ENCODE measurements around the gene POU6F2. TPM values are rescaled to one million over a fixed set of nuclear protein-coding genes. Genes with fewer than 3 reads are reported as not detected.

The POU6F2 gene
- total RNA-seq, 1 experiment from 2014 or later, result 0.27 TPM

DNA sequence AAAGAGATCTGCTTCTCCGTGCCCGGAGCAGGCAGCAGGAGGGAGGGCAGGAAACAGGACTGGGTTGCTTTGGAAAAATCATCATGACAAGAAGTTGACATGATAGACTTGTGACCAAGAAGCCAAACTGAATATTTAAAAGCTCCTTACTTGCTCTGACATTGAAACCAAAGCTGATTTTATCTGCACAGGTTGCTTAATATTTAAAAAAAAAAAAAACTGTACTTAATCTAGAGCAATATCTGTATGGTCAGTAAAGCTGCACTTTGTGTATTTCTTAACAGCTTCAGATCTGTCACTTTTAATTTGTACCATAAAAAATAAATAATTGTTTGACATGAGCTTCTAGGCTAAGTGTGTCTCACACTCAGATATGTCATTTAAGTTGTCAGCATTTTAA is 490.6 kb downstream of the POU6F2 start:
- Histone ChIP-seq H3K36me3 (ENCODE audit: control insufficient read depth in 1 of 2, insufficient read depth in 2 of 2, low read length in 2 of 2) (no peaks in the 10 kb centered on the region), H3K27me3 (ENCODE audit: insufficient read depth, low read length) (no peaks in the 10 kb centered on the region), H3K4me2 (ENCODE audit: low read length) (no peak overlapping the region), H3K9me3 (ENCODE audit: control insufficient read depth in 1 of 2, insufficient read depth in 1 of 2, low read depth in 1 of 2, low read length in 2 of 2) (no peaks in the 10 kb centered on the region), H3K9me2 (ENCODE audit: insufficient read depth) (0 out of 2 replicates have a peak, but pooled peaks cover 4% of the 10 kb centered on the region), H3K9ac (ENCODE audit: low read length) (no peak overlapping the region), H3K79me2 (ENCODE audit: insufficient read depth, low read length) (no peaks in the 10 kb centered on the region), H2AFZ (ENCODE audit: low read depth, low read length, poor library complexity, severe bottlenecking) (no peak overlapping the region), H3K27ac (ENCODE audit: low read depth, low read length) (no peak overlapping the region), H3K4me3 (replicated peaks in 1 of 2; ENCODE audit: low read depth in 1 of 2, low read length in 2 of 2) (no peak overlapping the region), H4K20me1 (ENCODE audit: insufficient read depth) (no peaks in the 10 kb centered on the region), H3K4me1 (ENCODE audit: control insufficient read depth in 1 of 2, insufficient read depth in 2 of 2, low read length in 2 of 2) (peaks cover 0 to 6% of the 10 kb centered on the region in 2 experiments; a peak in 2 of 4 replicates)
- POLR2A ChIA-PET, result no interaction called here
- ATAC-seq, result no peak
- TF ChIP-seq CEBPB (IDR thresholded peaks at IDR 0.05; ENCODE audit: low read depth), result no peak
- no peak for TF ChIP-seq ELF1 (IDR thresholded peaks at IDR 0.05; ENCODE audit: borderline replicate concordance, low read depth)
- no peak for TF ChIP-seq ZFX (IDR thresholded peaks at IDR 0.05)
- no peak for TF ChIP-seq POLR2AphosphoS5 (IDR thresholded peaks at IDR 0.05; ENCODE audit: low read depth, low read length)
- TF ChIP-seq, protein P1, sequence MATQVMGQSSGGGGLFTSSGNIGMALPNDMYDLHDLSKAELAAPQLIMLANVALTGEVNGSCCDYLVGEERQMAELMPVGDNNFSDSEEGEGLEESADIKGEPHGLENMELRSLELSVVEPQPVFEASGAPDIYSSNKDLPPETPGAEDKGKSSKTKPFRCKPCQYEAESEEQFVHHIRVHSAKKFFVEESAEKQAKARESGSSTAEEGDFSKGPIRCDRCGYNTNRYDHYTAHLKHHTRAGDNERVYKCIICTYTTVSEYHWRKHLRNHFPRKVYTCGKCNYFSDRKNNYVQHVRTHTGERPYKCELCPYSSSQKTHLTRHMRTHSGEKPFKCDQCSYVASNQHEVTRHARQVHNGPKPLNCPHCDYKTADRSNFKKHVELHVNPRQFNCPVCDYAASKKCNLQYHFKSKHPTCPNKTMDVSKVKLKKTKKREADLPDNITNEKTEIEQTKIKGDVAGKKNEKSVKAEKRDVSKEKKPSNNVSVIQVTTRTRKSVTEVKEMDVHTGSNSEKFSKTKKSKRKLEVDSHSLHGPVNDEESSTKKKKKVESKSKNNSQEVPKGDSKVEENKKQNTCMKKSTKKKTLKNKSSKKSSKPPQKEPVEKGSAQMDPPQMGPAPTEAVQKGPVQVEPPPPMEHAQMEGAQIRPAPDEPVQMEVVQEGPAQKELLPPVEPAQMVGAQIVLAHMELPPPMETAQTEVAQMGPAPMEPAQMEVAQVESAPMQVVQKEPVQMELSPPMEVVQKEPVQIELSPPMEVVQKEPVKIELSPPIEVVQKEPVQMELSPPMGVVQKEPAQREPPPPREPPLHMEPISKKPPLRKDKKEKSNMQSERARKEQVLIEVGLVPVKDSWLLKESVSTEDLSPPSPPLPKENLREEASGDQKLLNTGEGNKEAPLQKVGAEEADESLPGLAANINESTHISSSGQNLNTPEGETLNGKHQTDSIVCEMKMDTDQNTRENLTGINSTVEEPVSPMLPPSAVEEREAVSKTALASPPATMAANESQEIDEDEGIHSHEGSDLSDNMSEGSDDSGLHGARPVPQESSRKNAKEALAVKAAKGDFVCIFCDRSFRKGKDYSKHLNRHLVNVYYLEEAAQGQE (IDR thresholded peaks at IDR 0.05; ENCODE audit: low read depth), result no peak
- BruUV-seq (replicated peaks), result no TSS peak
- no peak for DNase-seq (ENCODE audit: low read depth, low spot score)
- intact Hi-C loops (cut with micrococcal nuclease), result no loop called here
- CTCF ChIA-PET, result interaction anchor here (2.6 kb wide), 1 partner anchor 14 kb away, joined by 10 read pairs; no protein-coding TSS in a partner anchor
- RAD21 ChIA-PET (ENCODE audit: low non-redundant PET in 1 of 2, low total read pairs in 2 of 2, uncharacterized antibody in 2 of 2, unreplicated experiment in 2 of 2), result no interaction called here

DNA sequence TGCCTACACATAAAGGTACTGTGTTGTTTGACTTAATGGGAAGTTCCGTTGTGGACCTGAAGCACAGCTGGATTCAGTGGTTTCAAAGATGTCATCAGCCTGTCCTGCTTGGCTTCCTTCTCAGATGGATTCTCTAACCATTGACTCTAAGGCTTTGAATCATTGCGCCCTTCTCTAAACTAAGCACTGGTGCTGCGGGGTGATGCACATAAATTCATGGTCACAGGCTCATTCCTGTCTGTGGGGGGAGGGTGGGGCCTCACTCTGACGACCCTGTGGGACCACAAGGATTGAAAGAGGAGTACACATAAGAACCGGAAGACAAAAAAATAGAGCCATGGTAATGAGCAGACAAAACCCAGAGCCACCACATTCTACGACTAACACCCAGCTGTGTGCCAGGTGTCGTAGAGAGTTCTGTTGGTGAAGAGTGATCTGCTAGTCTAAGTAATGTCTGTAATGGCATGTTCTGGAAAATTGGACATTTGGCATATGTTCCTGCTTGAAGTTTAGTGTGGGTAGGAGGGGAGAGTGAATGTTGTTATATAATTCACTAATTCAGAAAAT is 491.2 kb downstream of the POU6F2 start:
- CTCF ChIA-PET, result interaction anchor here (2.6 kb wide), 1 partner anchor 15 kb away, joined by 10 read pairs; no protein-coding TSS in a partner anchor
- no peak overlapping the region for H3K4me3 ChIP-seq (replicated peaks in 1 of 2; ENCODE audit: low read depth in 1 of 2, low read length in 2 of 2)

More for the DNA sequence above, 491.2 kb downstream of the POU6F2 start:
- TF ChIP-seq CEBPB (IDR thresholded peaks at IDR 0.05; ENCODE audit: low read depth), result no peak
- peaks cover 0 to 6% of the 10 kb centered on the region in 2 experiments; a peak in 2 of 4 replicates for H3K4me1 ChIP-seq (ENCODE audit: control insufficient read depth in 1 of 2, insufficient read depth in 2 of 2, low read length in 2 of 2)
- H3K4me2 ChIP-seq (ENCODE audit: low read length), result no peak overlapping the region
- H3K79me2 ChIP-seq (ENCODE audit: insufficient read depth, low read length), result no peaks in the 10 kb centered on the region
- no peaks in the 10 kb centered on the region for H3K9me3 ChIP-seq (ENCODE audit: control insufficient read depth in 1 of 2, insufficient read depth in 1 of 2, low read depth in 1 of 2, low read length in 2 of 2)
- BruUV-seq (replicated peaks), result no TSS peak
- H3K27ac ChIP-seq (ENCODE audit: low read depth, low read length), result no peak overlapping the region
- no peak overlapping the region for H2AFZ ChIP-seq (ENCODE audit: low read depth, low read length, poor library complexity, severe bottlenecking)
- 0 out of 2 replicates have a peak, but pooled peaks cover 4% of the 10 kb centered on the region for H3K9me2 ChIP-seq (ENCODE audit: insufficient read depth)
- intact Hi-C loops (cut with micrococcal nuclease), result no loop called here
- H3K27me3 ChIP-seq (ENCODE audit: insufficient read depth, low read length), result no peaks in the 10 kb centered on the region
- ATAC-seq (no peak), DNase-seq (ENCODE audit: low read depth, low spot score) (no peak)
- ChIA-PET RAD21 (ENCODE audit: low non-redundant PET in 1 of 2, low total read pairs in 2 of 2, uncharacterized antibody in 2 of 2, unreplicated experiment in 2 of 2) (no interaction called here), POLR2A (no interaction called here)
- no peaks in the 10 kb centered on the region for H4K20me1 ChIP-seq (ENCODE audit: insufficient read depth)
- H3K9ac ChIP-seq (ENCODE audit: low read length), result no peak overlapping the region
- H3K36me3 ChIP-seq (ENCODE audit: control insufficient read depth in 1 of 2, insufficient read depth in 2 of 2, low read length in 2 of 2), result no peaks in the 10 kb centered on the region
